Central memory CD4-positive, alpha-beta T cell (primary cell): ENCODE data around the gene RAPGEF2.
"Not testable (repeated sequence)": the region's sequence is repeated elsewhere in the genome, so short reads cannot be mapped to it uniquely, and the experiment has no call there.

Experiments used
- DNase-seq: peaks from one replicate; pipeline ENCODE4 v3.0.0; 2022

The RAPGEF2 gene

DNA sequence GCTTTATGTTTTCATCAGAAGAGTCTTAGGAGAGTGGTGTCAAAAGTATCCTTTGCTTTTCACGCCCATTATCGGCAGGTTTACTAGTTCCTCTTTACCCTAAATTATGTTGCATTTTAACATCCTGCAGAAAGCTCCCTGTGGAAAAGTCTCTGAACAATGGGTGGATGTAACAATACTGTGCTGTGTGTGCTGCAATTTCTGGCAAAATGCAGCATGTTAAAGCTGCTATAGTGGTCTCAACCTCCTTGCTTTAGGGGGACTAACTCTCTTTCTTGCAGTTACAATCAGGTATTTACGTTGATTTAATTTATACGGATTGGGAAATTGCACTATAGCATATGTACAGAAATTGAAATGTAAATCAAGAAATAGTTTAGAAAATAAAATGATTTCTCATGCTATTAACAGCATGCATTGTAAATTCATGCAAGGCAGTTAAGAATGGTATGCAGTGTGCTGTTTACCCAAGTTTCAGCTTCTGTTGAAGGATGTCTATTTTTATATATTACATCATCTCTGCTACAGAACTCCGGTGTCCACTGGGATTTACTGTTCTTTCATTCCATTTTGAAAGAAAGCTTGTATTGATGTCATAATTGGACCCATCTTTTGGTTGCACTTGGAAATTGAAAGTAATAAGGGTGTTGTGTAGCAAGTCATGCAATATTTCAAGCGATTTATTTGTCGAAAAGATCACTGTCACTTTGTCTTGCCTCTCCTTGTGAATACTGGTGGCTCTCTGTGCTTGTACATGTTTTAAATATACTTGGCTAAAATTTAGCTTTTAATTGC is 145.7 kb downstream of the RAPGEF2 start:
- no peak for DNase-seq

DNA sequence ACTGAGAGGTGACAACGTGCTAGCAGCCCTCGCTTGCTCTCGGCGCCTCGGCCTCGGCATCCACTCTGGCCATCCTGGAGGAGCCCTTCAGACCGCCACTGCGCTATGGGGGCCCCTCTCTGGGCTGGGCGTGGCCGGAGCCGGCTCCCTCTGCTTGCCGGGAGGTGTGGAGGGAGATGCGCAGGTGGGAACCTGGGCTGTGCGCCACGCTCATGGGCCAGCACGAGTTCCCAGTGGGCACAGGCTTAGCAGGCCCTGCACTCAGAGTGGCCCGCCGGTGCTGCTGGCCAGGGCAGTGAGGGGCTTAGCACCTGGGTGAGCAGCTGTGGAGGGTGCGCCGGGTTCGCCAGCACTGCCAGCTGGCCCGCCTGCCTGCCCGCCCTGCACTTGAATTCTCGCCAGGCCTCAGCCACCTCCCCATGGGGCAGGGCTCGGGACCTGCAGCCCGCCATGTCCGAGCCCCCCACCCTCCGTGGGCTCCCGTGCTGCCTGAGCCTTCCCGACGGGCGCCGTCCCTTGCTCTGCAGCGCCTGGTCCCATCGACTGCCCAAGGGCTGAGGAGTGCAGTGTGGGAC is 148.0 kb downstream of the RAPGEF2 start:
- no peak for DNase-seq

DNA sequence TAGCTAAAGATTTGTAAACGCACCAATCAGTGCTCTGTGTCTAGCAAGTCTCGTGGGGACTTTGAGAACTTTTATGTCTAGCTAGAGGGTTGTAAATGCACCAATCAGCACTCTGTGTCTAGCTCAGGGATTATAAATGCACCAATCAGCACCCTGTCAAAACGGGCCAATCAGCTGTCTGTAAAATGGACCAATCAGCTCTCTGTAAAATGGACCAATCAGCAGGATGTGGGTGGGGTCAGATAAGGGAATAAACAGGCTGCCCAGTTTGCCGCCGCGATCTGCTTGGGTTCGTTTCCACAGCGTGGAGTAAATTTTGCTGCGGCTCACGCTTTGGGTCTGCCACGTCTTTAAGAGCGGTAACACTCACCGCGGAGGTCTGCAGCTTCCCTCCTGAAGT is 148.7 kb downstream of the RAPGEF2 start:
- DNase-seq: not testable (repeated sequence)

DNA sequence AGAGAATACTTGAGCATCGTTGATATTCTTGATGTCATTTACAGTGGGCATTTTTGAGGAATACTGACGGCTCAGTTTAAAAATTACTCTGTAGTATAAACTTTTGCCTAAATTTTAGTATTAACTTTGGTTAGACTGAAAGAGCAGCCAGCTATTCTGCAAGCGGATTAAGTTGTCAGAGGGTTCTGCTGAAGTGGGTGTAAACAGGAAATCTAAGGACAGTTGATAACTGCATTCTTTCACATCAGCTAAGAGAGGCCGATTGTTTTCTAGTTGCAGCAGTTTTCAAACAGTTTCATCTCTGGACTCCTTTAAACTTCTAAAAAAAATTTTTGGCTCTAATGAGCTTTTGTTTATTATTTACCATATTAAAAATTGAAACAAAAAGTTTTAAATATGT is 149.6 kb downstream of the RAPGEF2 start:
- no peak for DNase-seq

DNA sequence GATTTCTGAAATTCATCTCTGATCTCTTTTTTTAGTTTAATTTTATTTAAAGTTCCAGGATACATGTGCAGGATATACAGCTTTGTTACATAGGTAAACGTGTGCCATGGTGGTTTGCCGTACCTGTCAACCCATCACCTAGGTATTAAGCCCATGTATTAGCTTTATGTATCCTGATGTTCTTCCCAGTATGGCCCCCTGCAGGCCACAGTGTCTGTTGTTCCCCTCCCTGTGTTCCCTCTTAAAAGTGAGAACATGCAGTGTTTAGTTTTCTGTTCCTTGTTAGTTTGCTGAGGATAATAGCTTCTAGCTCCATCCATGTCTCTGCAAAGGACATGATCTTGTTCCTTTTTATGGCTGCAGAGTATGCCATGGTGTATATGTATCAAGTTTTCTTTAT is 153.2 kb downstream of the RAPGEF2 start:
- no peak for DNase-seq

DNA sequence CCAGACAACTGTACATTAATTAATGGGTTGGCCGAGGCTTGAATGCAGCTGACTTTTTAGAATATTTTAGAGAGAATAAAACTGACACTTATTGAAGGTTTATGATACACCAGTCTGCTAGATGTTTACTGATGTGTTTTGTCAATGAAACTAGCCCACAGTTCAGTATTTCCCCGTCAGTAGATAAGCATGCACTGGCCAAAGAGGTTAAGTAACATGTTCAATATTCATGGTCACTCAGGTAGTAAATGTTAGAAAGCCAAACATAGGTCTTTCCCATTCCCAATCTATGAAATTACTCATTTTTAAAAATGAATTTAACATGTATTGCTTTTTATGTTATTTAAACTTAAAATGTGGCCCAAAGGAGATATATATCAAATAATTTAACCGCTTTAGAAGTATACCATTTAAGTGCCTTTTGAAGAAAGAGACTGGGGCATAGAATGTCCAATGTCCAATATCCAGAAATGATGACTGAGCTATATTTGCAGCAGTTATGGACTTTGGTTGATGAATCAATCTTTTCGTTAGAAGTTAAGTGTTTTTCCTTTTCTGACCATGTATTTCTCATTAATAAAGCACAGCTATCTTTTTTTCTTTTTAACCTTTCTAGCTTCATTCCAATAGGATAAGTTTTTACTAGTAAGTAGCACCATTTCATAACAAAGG is 156.1 kb downstream of the RAPGEF2 start:
- DNase-seq: no peak

DNA sequence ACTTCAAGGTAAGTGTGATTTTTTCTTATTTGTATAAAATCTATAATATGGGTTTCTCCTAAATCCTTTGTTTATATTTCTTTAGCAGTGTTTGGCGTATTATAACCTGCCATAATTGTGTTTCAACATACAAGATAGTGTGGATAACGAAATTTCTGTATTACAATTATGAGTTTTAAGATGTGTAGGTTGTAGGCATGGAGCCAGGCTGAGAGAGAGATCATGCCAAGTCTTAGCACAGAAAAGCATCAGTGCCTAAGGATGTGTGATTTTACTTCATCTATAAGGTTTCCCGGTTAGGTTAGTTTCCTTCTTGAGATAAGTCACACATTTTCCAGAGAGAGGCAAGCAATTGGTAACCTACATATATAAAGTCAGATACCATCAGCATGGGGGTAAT is 161.2 kb downstream of the RAPGEF2 start:
- DNase-seq: no peak

DNA sequence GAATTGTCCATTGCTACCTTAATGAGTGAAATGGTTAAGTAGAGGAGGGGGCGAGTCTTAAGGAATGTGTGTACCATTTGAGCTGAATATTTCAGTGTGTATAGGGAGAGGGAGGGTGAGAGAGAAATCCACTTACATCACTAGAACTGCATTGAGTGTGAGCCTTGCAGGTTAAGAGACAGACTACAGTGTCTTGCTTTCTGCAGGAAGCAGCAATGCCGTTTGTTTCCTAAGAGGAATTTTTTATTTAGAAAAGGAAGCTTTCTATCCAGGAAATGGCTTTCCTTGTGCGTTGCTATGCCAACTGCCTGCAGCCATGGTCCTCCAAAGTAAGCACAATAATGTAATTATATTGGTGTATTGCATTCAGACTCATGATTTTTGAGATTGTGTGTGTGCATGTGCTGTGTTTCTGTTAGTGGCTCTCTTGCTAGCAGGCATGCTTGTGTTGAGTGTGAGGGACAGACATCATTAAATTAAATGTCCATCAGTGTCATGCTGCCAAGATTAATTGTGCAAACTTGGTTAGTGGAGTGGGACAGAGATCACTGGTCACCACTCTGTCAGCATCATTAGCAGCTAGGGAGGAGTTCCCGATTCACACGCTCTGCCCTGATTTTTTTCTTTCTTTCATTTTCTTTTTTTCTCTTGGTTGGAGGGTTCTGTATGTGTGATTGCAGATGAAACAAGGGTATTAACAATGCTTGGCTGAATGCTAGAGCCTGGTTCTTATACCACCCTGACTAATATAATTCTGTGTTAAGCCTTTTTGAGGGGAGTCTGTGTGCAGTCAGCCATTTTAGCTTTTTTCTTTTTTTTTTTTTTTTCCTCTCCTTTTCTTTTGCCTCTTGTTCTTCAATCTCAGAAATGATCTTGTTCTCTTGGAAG is 164.3 kb downstream of the RAPGEF2 start:
- DNase-seq: no peak

DNA sequence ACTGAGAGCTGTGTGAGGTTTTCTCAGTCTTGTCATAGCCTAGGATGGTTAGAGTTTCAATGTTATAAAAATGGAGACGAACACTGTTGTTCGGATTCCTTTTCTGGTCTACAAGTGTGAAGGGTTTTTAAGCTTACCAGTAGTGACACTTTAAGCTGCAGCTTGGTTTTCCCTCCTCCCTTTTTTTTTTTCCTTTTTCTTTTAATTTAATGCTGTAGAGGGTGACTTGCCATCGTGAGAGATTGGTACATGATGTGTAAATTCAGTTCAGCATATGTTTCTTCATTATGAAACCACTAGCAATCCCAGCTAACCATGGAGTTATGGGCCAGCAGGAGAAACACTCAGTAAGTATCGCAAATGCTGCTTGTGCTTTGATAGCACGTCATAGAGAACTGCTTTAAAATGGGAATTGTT is 165.0 kb downstream of the RAPGEF2 start:
- no peak for DNase-seq

DNA sequence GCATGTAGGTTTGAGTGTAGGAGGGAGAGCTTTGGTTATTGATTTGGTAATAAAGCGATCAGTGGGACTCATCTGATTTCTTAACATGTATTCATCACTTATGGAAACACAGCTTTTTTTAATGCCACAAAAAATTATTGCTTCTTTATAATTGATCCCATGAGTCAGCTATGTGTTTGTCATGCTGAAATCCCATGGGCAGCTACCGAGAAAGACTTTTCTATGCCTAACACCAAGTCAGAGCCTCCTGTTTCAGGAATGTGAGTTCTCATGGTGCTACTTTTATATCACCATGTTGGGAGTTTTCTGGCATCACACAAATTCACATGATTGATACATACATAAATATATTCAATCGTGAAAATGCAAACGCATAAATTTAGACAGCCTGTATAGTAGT is 165.7 kb downstream of the RAPGEF2 start:
- no peak for DNase-seq

DNA sequence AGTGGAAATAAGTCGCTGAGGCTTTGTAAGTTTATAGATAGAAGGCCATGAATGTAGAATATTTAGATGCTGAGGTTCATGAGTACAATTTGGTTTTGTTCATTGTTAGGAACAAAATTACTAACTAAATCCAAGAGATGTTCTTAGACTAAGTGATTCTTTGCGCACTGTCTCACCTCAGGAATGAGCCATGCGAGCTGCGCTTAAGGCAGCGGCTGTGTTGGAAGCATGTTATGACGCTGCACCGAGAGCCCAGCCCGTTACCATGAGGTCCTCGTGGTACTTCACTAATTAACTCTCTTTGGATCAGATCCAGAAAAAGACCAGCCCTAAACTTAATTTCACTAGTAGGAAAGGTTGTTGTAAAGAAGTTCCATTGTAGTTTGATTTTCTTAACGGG is 166.2 kb downstream of the RAPGEF2 start:
- no peak for DNase-seq

DNA sequence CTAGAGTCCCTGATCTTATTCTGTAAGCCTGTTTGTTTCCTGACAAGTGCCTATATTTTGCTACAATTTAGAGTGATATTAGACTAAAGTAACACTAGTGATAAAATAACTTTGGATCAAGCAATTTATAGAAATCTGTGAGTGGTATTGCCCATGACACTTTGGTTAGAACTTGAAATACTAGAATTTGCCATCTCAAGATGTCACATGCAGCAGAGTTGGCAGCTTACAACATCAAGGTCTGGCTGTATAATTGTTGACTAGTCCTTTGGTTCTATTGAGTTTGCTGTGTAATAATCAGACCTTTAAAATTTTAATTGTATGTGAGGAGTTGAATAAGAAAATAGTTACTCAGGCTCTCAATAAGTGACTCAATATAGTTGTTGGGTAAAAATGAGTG is 167.1 kb downstream of the RAPGEF2 start:
- no peak for DNase-seq

DNA sequence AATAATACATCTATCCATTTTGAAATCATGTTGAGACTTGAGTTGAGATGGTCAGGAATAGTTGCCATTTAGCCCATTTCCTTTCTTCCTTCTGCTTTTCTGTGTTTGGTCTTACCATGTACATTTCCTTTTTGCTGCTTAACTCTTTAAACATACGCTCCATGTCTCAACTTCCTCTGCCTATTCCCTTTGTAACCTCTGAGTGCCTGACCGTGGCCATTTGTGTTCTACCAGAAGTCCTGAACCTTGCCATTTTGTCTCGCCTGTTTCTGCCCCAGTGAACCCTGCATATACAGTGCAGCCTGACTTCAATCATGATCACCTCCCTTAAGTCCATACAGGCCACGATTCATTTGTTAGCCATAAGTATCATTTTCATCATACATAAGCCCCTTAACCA is 169.0 kb downstream of the RAPGEF2 start:
- DNase-seq: no peak

DNA sequence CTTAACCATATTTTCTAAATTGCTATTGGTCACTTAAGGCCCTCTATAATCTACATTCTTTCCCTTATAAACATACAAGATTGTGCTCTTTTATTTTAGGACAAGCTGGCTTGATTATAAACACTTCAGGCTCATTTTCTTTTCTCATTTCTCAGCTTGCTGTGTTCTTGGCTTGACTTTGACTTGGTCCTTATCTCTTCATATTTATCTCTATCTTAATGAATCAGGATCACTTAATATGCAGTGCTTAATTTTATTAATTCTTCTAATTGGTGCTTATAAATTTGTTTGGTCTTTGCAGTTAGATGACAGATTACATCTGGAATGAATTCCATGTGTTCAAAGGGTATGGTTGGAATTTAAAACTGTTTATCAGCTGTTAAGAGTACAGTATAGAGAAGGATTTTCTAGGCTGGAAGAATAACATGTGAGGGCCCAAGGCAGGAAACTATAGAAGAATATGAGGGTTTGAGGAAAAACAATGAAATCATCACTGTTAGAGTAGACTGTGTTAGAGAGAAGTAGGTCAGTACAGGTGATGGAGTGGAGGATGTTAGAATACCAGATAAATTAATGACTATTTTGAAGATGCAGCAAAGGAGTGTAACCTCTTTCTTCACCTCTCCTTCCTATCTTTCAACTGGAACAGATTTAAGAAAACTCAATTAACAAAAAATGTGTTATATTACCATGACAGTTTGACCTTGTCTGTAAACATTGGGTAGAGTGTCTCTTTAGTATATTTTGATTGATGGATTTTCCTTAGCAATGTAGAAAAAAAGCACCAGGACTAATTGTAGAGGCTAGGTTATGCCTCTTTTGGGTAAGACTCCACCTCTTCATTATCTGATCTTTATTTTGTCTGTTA is 169.6 kb downstream of the RAPGEF2 start:
- DNase-seq: no peak

DNA sequence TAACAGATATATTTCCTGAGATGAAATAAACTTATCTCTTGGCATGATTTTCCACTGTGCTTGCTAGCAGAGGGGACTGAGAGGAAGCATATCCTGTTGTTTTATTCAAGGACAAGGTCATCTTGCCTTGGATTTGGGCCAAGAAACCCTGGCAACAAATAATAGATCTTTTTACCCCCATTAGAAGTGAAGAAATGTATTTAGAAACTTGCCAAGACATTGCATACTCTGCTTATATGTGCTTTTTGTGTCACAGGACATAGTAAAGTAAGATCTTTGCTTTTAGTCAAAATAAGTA is 170.2 kb downstream of the RAPGEF2 start:
- no peak for DNase-seq

DNA sequence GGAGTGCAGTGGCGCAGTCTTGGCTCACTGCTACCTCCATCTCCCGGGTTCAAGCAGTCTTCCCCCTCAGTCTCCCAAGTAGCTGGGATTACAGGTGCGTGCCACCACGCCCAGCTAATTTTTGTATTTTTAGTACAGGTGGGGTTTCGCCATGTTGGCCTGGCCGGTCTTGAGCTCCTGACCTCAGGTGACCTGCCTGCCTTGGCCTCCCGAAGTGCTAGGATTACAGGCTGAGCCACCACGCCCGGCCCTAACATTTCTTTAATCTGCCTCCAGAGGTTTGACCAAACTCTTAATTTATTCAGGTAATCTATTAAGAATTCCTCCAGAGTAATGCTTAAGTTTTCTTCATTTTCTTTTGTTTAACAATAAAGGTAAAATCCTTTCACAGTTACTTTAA is 171.0 kb downstream of the RAPGEF2 start:
- no peak for DNase-seq

DNA sequence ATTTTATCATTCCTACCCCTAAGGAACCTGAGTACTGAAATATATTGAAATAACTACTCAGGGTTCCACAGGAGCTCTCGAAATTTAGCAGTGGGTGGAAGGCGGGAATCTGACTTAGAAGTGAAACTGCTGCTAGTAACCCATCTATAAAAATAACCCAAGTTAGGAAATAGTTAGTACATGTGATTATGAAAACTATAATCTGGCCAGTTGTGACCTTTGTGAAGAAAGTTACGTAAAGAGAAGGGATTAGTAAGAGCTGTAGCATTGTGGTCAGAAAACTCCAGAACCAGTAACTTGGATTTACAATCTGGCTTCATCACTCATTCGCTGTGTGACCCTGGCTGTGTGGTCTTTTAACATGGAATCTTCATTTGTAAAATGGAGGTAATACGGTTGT is 175.5 kb downstream of the RAPGEF2 start:
- DNase-seq: no peak

DNA sequence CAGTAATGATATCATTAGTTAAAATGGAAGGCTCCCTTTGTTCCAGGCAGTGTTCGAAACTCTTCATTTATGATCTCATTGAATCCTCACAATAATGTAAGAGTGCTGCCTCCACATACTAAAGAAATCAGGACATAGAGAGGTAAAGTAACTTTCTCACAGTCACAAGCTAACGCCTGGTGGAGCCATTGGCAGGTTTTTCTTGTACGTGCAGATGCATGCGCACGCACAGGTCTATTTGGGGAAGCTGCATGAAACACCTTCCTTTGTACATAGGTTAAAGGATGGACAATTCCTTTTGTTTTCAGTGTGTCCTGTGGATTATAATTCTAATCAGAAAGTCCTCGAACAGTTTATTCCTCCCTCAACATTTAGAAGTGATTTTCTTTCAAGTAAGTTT is 176.2 kb downstream of the RAPGEF2 start:
- no peak for DNase-seq

DNA sequence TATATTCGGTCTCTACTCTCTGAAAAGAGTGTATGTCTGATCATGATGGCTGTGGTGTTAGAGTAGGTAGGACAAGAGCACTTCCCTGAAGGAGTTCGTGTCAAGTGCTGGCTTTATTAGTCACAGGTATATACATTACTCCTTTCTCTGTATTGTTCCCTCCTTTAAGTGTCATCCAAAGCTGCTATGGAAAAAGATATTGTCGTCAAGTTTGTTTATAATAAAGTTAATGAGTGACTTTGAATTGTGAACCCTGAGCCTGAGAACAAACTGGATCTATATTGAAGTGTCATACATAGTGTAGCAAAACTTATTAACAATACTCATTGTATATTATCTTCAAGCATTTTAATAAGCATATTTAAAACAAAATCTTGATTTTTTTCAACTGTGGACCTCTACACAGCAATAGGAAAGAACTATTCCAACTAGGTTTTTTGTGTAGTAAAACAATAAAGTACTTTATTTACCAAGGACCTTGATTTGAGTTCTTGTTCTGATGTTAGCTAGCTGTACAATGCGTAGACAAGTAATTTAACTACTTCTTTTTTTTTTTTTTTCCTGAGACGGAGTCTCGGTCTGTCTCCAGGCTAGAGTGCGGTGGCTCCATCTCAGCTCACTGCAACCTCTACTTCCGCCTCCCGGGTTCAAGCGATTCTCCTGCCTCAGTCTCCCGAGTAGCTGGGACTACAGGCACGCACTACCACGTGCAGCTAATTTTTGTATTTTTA is 177.7 kb downstream of the RAPGEF2 start:
- no peak for DNase-seq

DNA sequence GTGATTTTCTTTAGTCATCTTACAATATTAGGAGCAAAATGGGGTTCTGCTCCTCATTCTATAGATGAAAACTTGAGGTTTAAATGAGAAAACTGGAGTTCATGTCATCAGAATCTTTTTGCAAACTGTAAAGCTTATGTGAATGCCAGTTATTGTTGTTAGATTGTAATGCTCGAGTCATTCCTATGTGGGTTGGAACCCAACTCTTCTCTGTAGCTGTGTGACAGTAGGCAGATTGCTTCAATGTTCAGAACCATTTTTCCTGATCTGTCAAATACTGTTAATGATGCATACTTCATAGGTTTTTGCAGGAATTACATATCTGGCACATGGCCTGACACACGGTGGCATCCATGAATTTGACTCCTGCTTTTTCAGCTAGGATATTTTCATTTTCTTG is 178.9 kb downstream of the RAPGEF2 start:
- no peak for DNase-seq

DNA sequence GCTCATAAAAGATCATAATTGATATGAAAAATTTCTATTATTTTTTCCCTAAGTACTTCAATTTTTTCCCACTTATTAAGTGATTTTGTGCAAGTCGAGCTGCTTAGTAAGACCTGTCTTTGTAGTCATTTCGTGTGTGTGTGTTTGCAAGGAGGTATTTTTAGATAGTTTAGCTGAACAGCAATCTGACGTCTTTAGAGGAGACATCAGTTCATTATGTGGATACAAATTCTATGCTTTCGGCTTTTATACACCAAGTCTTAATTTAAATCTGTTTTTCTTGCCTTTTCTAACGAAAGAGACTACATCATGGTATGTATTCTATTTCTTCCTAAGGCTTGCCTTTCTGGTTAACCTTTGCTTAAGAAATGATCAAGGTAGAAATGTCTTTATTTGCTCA is 179.4 kb downstream of the RAPGEF2 start:
- no peak for DNase-seq

DNA sequence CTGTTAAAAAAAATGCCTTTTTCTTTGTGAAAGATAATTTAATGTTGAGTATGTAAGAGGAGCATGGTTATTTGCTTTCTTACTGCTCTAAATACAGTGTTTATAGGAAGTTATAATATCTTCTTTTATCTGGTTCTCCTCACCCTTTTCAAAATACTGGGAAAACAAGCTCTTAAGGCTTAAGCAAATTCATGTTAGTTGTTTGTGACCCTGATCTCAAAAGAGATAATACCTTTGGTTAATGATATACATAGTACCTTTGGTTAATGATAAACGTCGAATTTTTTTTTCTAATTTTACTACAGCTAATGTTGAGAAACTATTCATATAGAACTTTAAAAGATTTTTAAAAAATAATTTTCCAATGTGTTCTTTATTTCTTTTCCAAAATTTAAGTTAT is 180.1 kb downstream of the RAPGEF2 start:
- DNase-seq: no peak
